Mucosa of descending colon (tissue), 3 donors: ENCODE results near the gene ANKRD27. TPM values are rescaled to one million over a fixed set of nuclear protein-coding genes. Genes with fewer than 3 reads are reported as not detected.

ENCODE experiments used
- ATAC-seq: fragments of 200-7000 bp; cut with Tn5 transposase; one replicate; pipeline ENCODE4 v1.9.1; 2020; ENCODE audit warnings: mild to moderate bottlenecking, moderate library complexity
- DNase-seq, 3 donors: peaks; one replicate each; pipeline ENCODE4 v3.0.0-alpha.2; 2020
- H3K36me3 ChIP-seq: fragments of 200-600 bp; one replicate; pipeline ENCODE4 v1.8.0; 2021; ENCODE audit warnings: low read depth, mild to moderate bottlenecking
- H3K4me1 ChIP-seq: fragments of 200-600 bp; one replicate; pipeline ENCODE4 v1.8.0; 2021; ENCODE audit warnings: low read depth, mild to moderate bottlenecking
- H3K4me3 ChIP-seq: fragments of 200-600 bp; one replicate; pipeline ENCODE4 v1.8.0; 2021; ENCODE audit warnings: mild to moderate bottlenecking
- H3K9me3 ChIP-seq: fragments of 200-600 bp; one replicate; pipeline ENCODE4 v1.8.0; 2021; ENCODE audit warnings: mild to moderate bottlenecking
- intact Hi-C, 2 donors: fragments of 100-400 bp; cut with DNase I in 1 of 2; cut with micrococcal nuclease in 1 of 2; formaldehyde crosslinking; loops; one replicate each; pipeline versions ENCODE4 v1.11.0 to v1.11.1; 2022; cut with DNase I, micrococcal nuclease
- total RNA-seq, 3 donors: library from RNA; stranded (reverse); fragmentation: NEBNext Ultra II Directional in 2 of 3; extraction: Animal tissue kit (Norgen Biotek cat#: 25700) in 2 of 3; gene quantifications; one replicate each; pipeline versions ENCODE4 v1.2.1 to v1.2.4, GENCODE V29; 2021 to 2023
- TF ChIP-seq, protein P1 (sequence below): fragments of 200-600 bp; IDR thresholded peaks from one replicate; pipeline ENCODE4 v1.8.0; 2022; ENCODE audit warnings: antibody characterized with exemption, mild to moderate bottlenecking
- donor health status: DM: no; HTN: no; CAD: no; lungs with moderate emphysema.
- donor health status: DM: no; HTN: no; CAD: no.
- donor health status: DM: no; HTN: yes; CAD: no.

Gene ANKRD27
- total RNA-seq, 3 donors from 2014 or later: 36.0 to 59.6 (median 41.1) TPM

GRCh38 chr19:32570081-32570785, 104.7 kb downstream of the ANKRD27 start:
- Histone ChIP-seq H3K36me3 (no peaks in the 10 kb centered on the region), H3K4me1 (no peaks in the 10 kb centered on the region), H3K9me3 (no peaks in the 10 kb centered on the region), H3K4me3 (no peak overlapping the region)
- TF ChIP-seq, protein P1, sequence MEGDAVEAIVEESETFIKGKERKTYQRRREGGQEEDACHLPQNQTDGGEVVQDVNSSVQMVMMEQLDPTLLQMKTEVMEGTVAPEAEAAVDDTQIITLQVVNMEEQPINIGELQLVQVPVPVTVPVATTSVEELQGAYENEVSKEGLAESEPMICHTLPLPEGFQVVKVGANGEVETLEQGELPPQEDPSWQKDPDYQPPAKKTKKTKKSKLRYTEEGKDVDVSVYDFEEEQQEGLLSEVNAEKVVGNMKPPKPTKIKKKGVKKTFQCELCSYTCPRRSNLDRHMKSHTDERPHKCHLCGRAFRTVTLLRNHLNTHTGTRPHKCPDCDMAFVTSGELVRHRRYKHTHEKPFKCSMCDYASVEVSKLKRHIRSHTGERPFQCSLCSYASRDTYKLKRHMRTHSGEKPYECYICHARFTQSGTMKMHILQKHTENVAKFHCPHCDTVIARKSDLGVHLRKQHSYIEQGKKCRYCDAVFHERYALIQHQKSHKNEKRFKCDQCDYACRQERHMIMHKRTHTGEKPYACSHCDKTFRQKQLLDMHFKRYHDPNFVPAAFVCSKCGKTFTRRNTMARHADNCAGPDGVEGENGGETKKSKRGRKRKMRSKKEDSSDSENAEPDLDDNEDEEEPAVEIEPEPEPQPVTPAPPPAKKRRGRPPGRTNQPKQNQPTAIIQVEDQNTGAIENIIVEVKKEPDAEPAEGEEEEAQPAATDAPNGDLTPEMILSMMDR: no peak
- peak; percentile 14 to 74 (median 48) for DNase-seq
- ATAC-seq: peak; percentile 73
- intact Hi-C loops: loop anchor here in 1 of 2 donors (2.0 kb wide), 1 partner anchor 283 kb away; no protein-coding TSS in a partner anchor

DNA sequence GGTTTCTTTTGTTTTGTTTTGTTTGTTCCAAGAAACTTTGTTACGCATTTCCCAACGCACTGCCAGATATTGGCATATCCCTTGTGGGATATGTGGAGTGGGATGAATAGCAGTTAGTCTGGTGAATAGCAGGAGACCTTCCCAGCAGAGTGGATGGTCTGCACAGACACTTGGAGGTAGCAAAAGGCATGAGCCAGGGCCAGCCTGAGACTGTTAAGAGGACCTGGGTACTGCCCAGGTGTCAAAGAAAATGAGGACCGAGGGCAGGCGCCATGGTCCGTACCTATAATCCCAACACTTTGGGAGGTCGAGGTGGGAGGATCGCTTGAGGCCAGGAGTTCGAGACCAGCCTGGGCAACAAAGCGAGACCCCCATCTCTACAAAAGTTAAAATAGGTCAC, 107.5 kb downstream of the ANKRD27 start:
- TF ChIP-seq, protein P1: no peak
- no peak for DNase-seq
- Histone ChIP-seq H3K36me3 (no peaks in the 10 kb centered on the region), H3K9me3 (no peaks in the 10 kb centered on the region), H3K4me1 (no peaks in the 10 kb centered on the region), H3K4me3 (no peak overlapping the region)
- intact Hi-C loops: no loop called here
- no peak for ATAC-seq

DNA sequence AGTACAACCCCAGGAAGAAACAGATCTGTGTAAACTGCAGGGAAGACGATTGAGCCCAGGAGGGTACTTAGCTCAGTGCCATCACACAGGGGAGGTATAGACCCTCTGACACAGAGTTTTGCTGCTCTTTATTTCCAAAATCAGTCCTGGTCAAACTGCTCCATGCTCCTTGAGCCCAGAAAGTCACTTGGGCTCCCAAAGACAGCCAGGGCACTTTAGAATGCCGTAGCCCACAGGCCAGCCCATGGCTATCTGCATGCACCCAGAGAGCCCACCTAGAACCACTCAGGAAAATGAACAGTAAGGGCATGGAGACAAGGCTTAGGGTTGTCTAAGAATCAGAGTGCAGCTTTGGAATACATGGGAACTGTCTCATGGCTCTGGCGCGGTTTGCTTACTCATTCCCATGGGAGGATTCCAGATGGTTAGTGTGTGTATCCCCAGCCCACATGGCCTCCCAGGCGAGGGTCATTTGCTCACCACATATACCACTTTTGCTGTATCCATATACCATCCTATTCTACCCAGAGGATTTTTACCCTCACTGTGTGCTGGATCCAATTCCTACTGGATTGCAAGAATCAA, 108.6 kb downstream of the ANKRD27 start:
- Histone ChIP-seq H3K36me3 (no peaks in the 10 kb centered on the region), H3K9me3 (no peaks in the 10 kb centered on the region), H3K4me1 (no peaks in the 10 kb centered on the region), H3K4me3 (no peak overlapping the region)
- ATAC-seq: no peak
- TF ChIP-seq, protein P1: no peak
- intact Hi-C loops: no loop called here
- no peak for DNase-seq

DNA sequence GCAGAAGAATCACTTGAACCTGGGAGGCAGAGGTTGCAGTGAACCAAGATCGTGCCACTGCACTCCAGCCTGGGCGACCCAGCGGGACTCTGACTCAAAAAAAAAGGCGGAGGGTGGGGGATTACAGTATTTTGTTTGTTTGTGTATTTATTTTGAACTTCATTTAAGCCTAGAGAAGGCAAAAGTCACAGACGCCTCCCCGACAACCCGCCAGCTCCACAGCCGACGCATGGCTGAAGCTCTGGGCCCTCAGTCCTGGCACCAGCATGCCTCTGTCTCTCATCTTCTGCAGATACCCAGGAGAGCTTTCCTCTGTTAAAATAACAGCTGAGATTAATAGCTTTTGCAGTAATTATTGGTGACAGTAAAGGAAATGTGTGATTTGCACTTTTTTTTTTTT, 111.2 kb downstream of the ANKRD27 start:
- Histone ChIP-seq H3K4me3 (no peak overlapping the region), H3K4me1 (no peaks in the 10 kb centered on the region), H3K9me3 (no peaks in the 10 kb centered on the region), H3K36me3 (no peaks in the 10 kb centered on the region)
- peak in 1 of 3 donors; percentile 6 for DNase-seq
- TF ChIP-seq, protein P1: no peak
- intact Hi-C loops: no loop called here
- ATAC-seq: no peak

GRCh38 chr19:32558607-32559228, 116.3 kb downstream of the ANKRD27 start:
- no peaks in the 10 kb centered on the region for H3K36me3 ChIP-seq
- no peak for DNase-seq
- ATAC-seq: no peak
- TF ChIP-seq, protein P1: no peak
- H3K4me3 ChIP-seq: no peak overlapping the region
- intact Hi-C loops: no loop called here
- H3K9me3 ChIP-seq: no peaks in the 10 kb centered on the region
- no peaks in the 10 kb centered on the region for H3K4me1 ChIP-seq
